ENCODE data around the gene PDZD8.

The PDZD8 gene

DNA sequence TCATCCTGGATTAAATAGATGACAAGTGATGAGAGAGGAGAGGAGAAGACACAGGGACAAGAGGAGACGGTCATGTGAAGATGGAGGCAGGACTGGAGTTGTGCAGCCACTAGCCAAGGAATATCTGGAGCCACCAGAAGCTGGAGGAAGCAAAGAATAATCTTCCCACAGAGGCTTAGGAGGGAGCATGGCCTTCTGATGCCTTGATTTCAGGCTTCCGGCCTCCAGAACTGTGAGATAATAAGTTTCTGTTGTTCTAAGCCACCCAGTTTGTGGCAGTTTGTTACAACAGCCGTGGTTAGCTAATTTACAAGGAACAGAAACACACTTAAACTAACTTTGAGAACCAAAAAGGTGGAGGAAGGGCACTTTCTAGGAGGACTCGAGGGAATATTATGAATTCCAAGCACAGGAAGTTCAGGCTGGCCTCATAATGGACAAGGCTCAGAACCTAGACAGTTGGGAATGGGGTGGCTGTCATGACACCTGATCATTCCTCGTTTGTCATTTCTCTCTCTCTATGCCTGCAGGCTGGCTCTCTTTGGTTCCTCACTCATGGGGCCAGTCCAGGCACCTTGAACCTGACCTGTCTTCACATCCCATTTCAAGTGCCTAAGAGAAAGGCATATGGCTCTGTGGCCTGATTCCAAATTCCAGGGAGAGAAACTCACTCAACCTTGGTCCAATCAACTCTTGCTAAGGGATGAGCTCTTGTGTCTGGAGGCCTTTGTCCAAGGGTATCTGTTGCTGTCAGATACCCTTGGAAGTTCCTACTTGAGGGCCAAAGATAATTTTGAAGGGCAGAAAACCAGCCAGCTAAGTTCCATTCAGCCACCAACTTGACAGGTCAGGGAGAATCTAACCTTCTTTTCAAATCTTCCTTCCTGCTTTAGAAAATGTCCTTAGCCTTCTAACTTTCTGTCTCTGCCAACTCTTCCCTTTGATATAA, 33.5 kb upstream of the PDZD8 start:
- TF ChIP-seq CTCF (IDR thresholded peaks at IDR 0.05; ENCODE audit: insufficient read depth, missing control alignments): no peak
- DNase-seq (ENCODE audit: insufficient read length, low spot score) (no peak), FAIRE-seq (no peak)

DNA sequence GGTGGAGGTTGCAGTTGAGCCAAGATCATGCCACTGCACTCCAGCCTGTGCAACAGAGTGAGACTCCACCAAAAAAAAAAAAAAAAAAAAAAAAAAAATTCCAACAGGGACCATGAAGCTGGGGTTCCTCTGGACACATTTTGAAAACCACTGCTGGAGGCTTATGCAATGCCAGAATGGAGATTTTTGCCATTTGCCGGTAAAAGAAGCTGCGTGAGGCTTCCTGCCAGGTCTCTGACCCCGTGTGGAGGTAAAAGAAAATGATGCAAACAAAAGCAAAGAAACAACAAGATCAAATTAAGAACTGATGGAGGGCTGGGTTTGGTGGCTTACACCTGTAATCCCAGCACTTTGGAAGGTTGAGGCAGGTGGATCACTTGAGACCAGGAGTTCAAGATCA, 30.5 kb upstream of the PDZD8 start:
- FAIRE-seq: no peak
- TF ChIP-seq CTCF (IDR thresholded peaks at IDR 0.05; ENCODE audit: insufficient read depth, missing control alignments): no peak
- no peak for DNase-seq (ENCODE audit: insufficient read length, low spot score)

GRCh38 chr10:117400329-117400728, 25.1 kb upstream of the PDZD8 start:
- no peak for TF ChIP-seq CTCF (IDR thresholded peaks at IDR 0.05; ENCODE audit: insufficient read depth, missing control alignments)
- DNase-seq (ENCODE audit: insufficient read length, low spot score) (no peak), FAIRE-seq (no peak)

- TF ChIP-seq CTCF (IDR thresholded peaks at IDR 0.05; ENCODE audit: insufficient read depth, missing control alignments): no peak
- FAIRE-seq (no peak), DNase-seq (ENCODE audit: insufficient read length, low spot score) (no peak)
Measured at GRCh38 chr10:117399341-117400196, 24.3 kb upstream of the PDZD8 start.

DNA sequence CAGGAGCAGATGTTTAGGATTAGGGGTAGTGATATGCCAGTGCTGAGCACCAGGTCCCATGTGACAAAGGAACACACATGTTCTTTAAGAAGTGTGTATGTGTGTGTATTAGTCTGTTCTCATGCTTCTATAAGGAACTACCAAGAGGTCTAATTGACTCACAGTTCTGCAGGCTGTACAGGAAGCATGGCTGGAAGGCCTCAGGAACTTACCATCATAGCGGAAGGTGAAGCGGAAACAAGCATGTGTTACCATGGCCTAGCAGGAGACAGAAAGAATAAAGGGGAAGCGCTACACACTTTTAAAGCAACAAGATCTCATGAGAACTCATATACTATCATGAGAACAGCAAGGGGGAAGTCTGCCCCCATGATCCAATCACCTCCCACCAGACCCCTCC, 22.8 kb upstream of the PDZD8 start:
- no peak for TF ChIP-seq CTCF (IDR thresholded peaks at IDR 0.05; ENCODE audit: insufficient read depth, missing control alignments)
- DNase-seq (ENCODE audit: insufficient read length, low spot score): no peak
- no peak for FAIRE-seq

GRCh38 chr10:117391436-117392205, 16.4 kb upstream of the PDZD8 start:
- DNase-seq (ENCODE audit: insufficient read length, low spot score) (no peak), FAIRE-seq (no peak)
- no peak for TF ChIP-seq CTCF (IDR thresholded peaks at IDR 0.05; ENCODE audit: insufficient read depth, missing control alignments)

Measured in D721Med (cell line).